T-helper 1 cell (primary cell): Measurements from ENCODE around the gene HMCN1.
"Not testable (repeated sequence)": the region's sequence is repeated elsewhere in the genome, so short reads cannot be mapped to it uniquely, and the experiment has no call there.

Experiments
- DNase-seq, 5 donors: peaks; one replicate each; pipeline ENCODE4 v3.0.0-alpha.2; 2012 to 2020

Gene HMCN1

GRCh38 chr1:185742403-185742802 is 8.2 kb downstream of the HMCN1 start:
- peak in 1 of 5 donors; percentile 6 for DNase-seq

GRCh38 chr1:185745165-185745564 is 11.0 kb downstream of the HMCN1 start:
- DNase-seq, result no peak

- DNase-seq, result no peak
Measured at GRCh38 chr1:185759061-185759460, 24.9 kb downstream of the HMCN1 start.

- no peak for DNase-seq
Measured at GRCh38 chr1:185761841-185762240, 27.6 kb downstream of the HMCN1 start.

- DNase-seq, result no peak
Measured at GRCh38 chr1:185767508-185768120, 33.4 kb downstream of the HMCN1 start.

- DNase-seq, result no peak
Measured at GRCh38 chr1:185768371-185768770, 34.2 kb downstream of the HMCN1 start.

- DNase-seq, result no peak
Measured at GRCh38 chr1:185769136-185769535, 34.9 kb downstream of the HMCN1 start.

GRCh38 chr1:185774394-185774793 is 40.2 kb downstream of the HMCN1 start:
- DNase-seq, result no peak

GRCh38 chr1:185775501-185775900 is 41.3 kb downstream of the HMCN1 start:
- no peak for DNase-seq

GRCh38 chr1:185776522-185776921 is 42.3 kb downstream of the HMCN1 start:
- DNase-seq, result no peak

GRCh38 chr1:185783860-185784259 is 49.7 kb downstream of the HMCN1 start:
- DNase-seq, result not testable (repeated sequence)

- no peak for DNase-seq
Measured at GRCh38 chr1:185785586-185785985, 51.4 kb downstream of the HMCN1 start.

- DNase-seq, result no peak
Measured at GRCh38 chr1:185786524-185786923, 52.3 kb downstream of the HMCN1 start.

GRCh38 chr1:185787238-185787637 is 53.0 kb downstream of the HMCN1 start:
- DNase-seq, result no peak

GRCh38 chr1:185788386-185788785 is 54.2 kb downstream of the HMCN1 start:
- DNase-seq, result no peak

- DNase-seq, result no peak
Measured at GRCh38 chr1:185789501-185790193, 55.5 kb downstream of the HMCN1 start.

- no peak for DNase-seq
Measured at GRCh38 chr1:185790194-185790735, 56.1 kb downstream of the HMCN1 start.

GRCh38 chr1:185792040-185792439 is 57.8 kb downstream of the HMCN1 start:
- no peak for DNase-seq

GRCh38 chr1:185794495-185794894 is 60.3 kb downstream of the HMCN1 start:
- not testable (repeated sequence) for DNase-seq

- no peak for DNase-seq
Measured at GRCh38 chr1:185795181-185795580, 61.0 kb downstream of the HMCN1 start.

GRCh38 chr1:185798505-185798904 is 64.3 kb downstream of the HMCN1 start:
- no peak for DNase-seq

- DNase-seq, result no peak
Measured at GRCh38 chr1:185803241-185803640, 69.0 kb downstream of the HMCN1 start.

- DNase-seq, result no peak
Measured at GRCh38 chr1:185804206-185804605, 70.0 kb downstream of the HMCN1 start.

GRCh38 chr1:185804608-185805007 is 70.4 kb downstream of the HMCN1 start:
- DNase-seq, result no peak
